ENCODE measurements around the gene LIMS2. TPM values are rescaled to one million over a fixed set of nuclear protein-coding genes. Genes with fewer than 3 reads are reported as not detected.

Gene LIMS2
- total and polyA plus RNA-seq, 2 experiments from 2014 or later = 1.6 to 3.5 TPM

- Histone ChIP-seq H2AFZ (no peak overlapping the region), H3F3A (replicated peaks; ENCODE audit: low read depth) (no peaks in the 10 kb centered on the region), H3K4me1 (ENCODE audit: insufficient read depth) (no peaks in the 10 kb centered on the region), H3K4me2 (no peak overlapping the region), H3K27ac (ENCODE audit: low read depth) (no peak overlapping the region), H3K79me2 (replicated peaks; ENCODE audit: insufficient read depth) (no peaks in the 10 kb centered on the region), H3K36me3 (ENCODE audit: insufficient read depth) (no peaks in the 10 kb centered on the region), H3K4me3 (no peak overlapping the region), H3K9me2 (ENCODE audit: insufficient read depth) (peaks cover 3% of the 10 kb centered on the region; the same call in 1 of the 2 replicates), H4K20me1 (replicated peaks; ENCODE audit: insufficient read depth) (no peaks in the 10 kb centered on the region), H3K27me3 (ENCODE audit: insufficient read depth) (no peaks in the 10 kb centered on the region)
- H3K27ac Mint-ChIP-seq = no peak overlapping the region
- H3K4me1 Mint-ChIP-seq = no peaks in the 10 kb centered on the region
- TF ChIP-seq CREB1 (CRISPR knock-in tag; IDR thresholded peaks at IDR 0.05; ENCODE audit: low read depth) = no peak
- TF ChIP-seq, protein P1, sequence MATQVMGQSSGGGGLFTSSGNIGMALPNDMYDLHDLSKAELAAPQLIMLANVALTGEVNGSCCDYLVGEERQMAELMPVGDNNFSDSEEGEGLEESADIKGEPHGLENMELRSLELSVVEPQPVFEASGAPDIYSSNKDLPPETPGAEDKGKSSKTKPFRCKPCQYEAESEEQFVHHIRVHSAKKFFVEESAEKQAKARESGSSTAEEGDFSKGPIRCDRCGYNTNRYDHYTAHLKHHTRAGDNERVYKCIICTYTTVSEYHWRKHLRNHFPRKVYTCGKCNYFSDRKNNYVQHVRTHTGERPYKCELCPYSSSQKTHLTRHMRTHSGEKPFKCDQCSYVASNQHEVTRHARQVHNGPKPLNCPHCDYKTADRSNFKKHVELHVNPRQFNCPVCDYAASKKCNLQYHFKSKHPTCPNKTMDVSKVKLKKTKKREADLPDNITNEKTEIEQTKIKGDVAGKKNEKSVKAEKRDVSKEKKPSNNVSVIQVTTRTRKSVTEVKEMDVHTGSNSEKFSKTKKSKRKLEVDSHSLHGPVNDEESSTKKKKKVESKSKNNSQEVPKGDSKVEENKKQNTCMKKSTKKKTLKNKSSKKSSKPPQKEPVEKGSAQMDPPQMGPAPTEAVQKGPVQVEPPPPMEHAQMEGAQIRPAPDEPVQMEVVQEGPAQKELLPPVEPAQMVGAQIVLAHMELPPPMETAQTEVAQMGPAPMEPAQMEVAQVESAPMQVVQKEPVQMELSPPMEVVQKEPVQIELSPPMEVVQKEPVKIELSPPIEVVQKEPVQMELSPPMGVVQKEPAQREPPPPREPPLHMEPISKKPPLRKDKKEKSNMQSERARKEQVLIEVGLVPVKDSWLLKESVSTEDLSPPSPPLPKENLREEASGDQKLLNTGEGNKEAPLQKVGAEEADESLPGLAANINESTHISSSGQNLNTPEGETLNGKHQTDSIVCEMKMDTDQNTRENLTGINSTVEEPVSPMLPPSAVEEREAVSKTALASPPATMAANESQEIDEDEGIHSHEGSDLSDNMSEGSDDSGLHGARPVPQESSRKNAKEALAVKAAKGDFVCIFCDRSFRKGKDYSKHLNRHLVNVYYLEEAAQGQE (IDR thresholded peaks at IDR 0.05; ENCODE audit: unreplicated experiment) = no peak
- no peak for TF ChIP-seq EZH2phosphoT487 (IDR thresholded peaks at IDR 0.05; ENCODE audit: unreplicated experiment)
- no peak for TF ChIP-seq NANOG (IDR thresholded peaks at IDR 0.05; ENCODE audit: borderline replicate concordance)
- no peak for TF ChIP-seq ZNF114 (CRISPR knock-in tag; IDR thresholded peaks at IDR 0.05)
- no peak for TF ChIP-seq JUNB (IDR thresholded peaks at IDR 0.05; ENCODE audit: unreplicated experiment)
- no peak for TF ChIP-seq EZH2 (IDR thresholded peaks at IDR 0.05; ENCODE audit: low read depth, unreplicated experiment)
- no peak for TF ChIP-seq CTCF (conservative IDR thresholded peaks at IDR 0.05; ENCODE audit: low read depth in 2 of 2)
- TF ChIP-seq ETS1 (IDR thresholded peaks at IDR 0.05) = no peak
- no peak for TF ChIP-seq STAT1 (IDR thresholded peaks at IDR 0.05; ENCODE audit: unreplicated experiment)
- TF ChIP-seq ZNF331 (CRISPR knock-in tag; IDR thresholded peaks at IDR 0.05; ENCODE audit: low read depth) = no peak
- peaks cover 5% of the 10 kb centered on the region; the same call in 1 of the 3 replicates for H3K9me3 Mint-ChIP-seq
- DNase-seq (ENCODE audit: low spot score) (no peak), ATAC-seq (no peak)
- H3K27me3 Mint-ChIP-seq (ENCODE audit: insufficient read depth, low read depth, poor library complexity) = peaks cover 13% of the 10 kb centered on the region
- H3K4me3 Mint-ChIP-seq = no peak overlapping the region
- H3K36me3 Mint-ChIP-seq (ENCODE audit: low read depth) = no peaks in the 10 kb centered on the region; the same call in 2 of the 3 replicates
Measured at GRCh38 chr2:127615511-127616166, 59.7 kb downstream of the LIMS2 start.
